Transverse colon (tissue), 4 donors: ENCODE results near the gene SRRM1. TPM values are rescaled to one million over a fixed set of nuclear protein-coding genes. Genes with fewer than 3 reads are reported as not detected.

Source experiments
- DNase-seq: peaks from one replicate; pipeline ENCODE4 v3.0.0-alpha.2; 2019
- H3K27ac ChIP-seq, 4 donors: fragments of 200-600 bp; sonication (generic); 2 replicates each; pipeline ENCODE4 v1.5.1; 2016 to 2018; ENCODE audit warnings: inconsistent platforms in 4 of 4
- H3K27me3 ChIP-seq: fragments of 200-600 bp; sonication (generic); 2 replicates; pipeline ENCODE4 v1.5.1; 2017; ENCODE audit warnings: inconsistent platforms
- H3K36me3 ChIP-seq, 4 donors: fragments of 200-600 bp; sonication (generic); 2 replicates each; pipeline ENCODE4 v1.5.1; 2017 to 2019; ENCODE audit warnings: inconsistent platforms in 4 of 4
- H3K4me1 ChIP-seq, 4 donors: fragments of 200-600 bp; sonication (generic); 2 replicates each; pipeline ENCODE4 v1.5.1; 2017 to 2020; ENCODE audit warnings: inconsistent platforms in 4 of 4
- H3K4me3 ChIP-seq, 4 donors: fragments of 200-600 bp; sonication (generic); 1 replicate in 1 of 4; 2 replicates in 3 of 4; pipeline versions ENCODE4 v1.5.1 to v1.6.1; 2017 to 2019; ENCODE audit warnings: inconsistent platforms in 4 of 4
- H3K9me3 ChIP-seq, 2 donors: fragments of 200-600 bp; sonication (generic); 2 replicates each; pipeline ENCODE4 v1.5.1; 2017 to 2019; ENCODE audit warnings: inconsistent platforms in 2 of 2
- EP300 ChIP-seq: sonication (generic); formaldehyde crosslinking; IDR thresholded peaks from one replicate; pipeline ENCODE4 v1.6.1; 2017; ENCODE audit warnings: antibody characterized with exemption, low read depth
- POLR2A ChIP-seq: fragments of 450-650 bp; IDR thresholded peaks from one replicate; pipeline ENCODE4 v1.6.1; 2016; ENCODE audit warnings: antibody characterized with exemption, mild to moderate bottlenecking, moderate library complexity
- POLR2AphosphoS5 ChIP-seq, 3 donors: sonication (generic); formaldehyde crosslinking; IDR thresholded peaks; one replicate each; pipeline ENCODE4 v1.6.1; 2016; ENCODE audit warnings: antibody characterized with exemption in 3 of 3
- WGBS, 2 donors: methylation state at CpG; one replicate each; pipeline ENCODE4 v1.1.5; 2018; ENCODE audit warnings: low coverage in 1 of 2; 5-methylcytosine and 5-hydroxymethylcytosine counted together
- in situ Hi-C, 4 donors: fragments of 200-750 bp; cut with MboI; loops; one replicate each; pipeline versions ENCODE4 v1.15.0 to v1.15.1; 2017; ENCODE audit warnings: low sequenced_read_pairs in 3 of 4, low pct_ligation_motif_present in 1 of 4, low pct_unique_long_range_greater_than_20kb in 1 of 4
- intact Hi-C: fragments of 100-400 bp; cut with DNase I; formaldehyde crosslinking; loops from one replicate; pipeline ENCODE4 v1.15.1; 2023; ENCODE audit warnings: low total_unique reads
- total RNA-seq, 4 donors: library from RNA; depleted of rRNA; stranded (reverse); fragments of >200 nt; gene quantifications; one replicate each; pipeline ENCODE4 v1.1.0, GENCODE V29; 2016
- TF ChIP-seq, protein P1 (sequence below), 5 experiments: fragments of 200-600 bp in 3 of 5; fragments of 450-650 bp in 2 of 5; sonication (generic) in 3 of 5; IDR thresholded peaks; 1 replicate in 2 of 5; 2 replicates in 3 of 5; pipeline ENCODE4 v1.5.1; 2016 to 2017; ENCODE audit warnings: antibody characterized with exemption in 5 of 5, inconsistent platforms in 3 of 5, mild to moderate bottlenecking in 2 of 5, moderate library complexity in 1 of 5

Gene SRRM1
- total RNA-seq, 4 donors from 2014 or later = 71.1 to 209 (median 141) TPM

DNA sequence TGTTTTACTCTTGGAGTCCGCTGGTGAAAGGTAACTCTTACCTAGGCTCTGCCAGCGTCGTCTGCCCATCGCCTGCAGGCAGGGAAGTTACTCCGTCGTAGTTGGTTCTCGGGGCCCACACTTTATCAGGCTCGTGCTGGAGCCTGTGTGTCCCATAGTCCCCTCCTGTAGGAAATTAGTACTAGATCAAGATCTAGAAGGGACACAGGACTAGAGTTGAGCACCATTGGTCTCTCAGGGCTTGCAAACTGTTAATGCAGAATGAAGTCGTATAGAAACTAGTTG, 940 bp downstream of the SRRM1 start:
- Histone ChIP-seq H3K4me3 (peak overlapping the region; percentile 62 to 95 (median 84)), H3K9me3 (no peaks in the 10 kb centered on the region), H3K27me3 (no peaks in the 10 kb centered on the region), H3K27ac (peak overlapping the region; percentile 92 to 100 (median 95)), H3K36me3 (peaks cover 0 to 32% (median 13%) of the 10 kb centered on the region in 4 donors), H3K4me1 (peaks cover 15 to 34% (median 29%) of the 10 kb centered on the region in 4 donors)
- DNase-seq = peak; percentile 19
- in situ Hi-C loops = no loop called here
- TF ChIP-seq, protein P1, sequence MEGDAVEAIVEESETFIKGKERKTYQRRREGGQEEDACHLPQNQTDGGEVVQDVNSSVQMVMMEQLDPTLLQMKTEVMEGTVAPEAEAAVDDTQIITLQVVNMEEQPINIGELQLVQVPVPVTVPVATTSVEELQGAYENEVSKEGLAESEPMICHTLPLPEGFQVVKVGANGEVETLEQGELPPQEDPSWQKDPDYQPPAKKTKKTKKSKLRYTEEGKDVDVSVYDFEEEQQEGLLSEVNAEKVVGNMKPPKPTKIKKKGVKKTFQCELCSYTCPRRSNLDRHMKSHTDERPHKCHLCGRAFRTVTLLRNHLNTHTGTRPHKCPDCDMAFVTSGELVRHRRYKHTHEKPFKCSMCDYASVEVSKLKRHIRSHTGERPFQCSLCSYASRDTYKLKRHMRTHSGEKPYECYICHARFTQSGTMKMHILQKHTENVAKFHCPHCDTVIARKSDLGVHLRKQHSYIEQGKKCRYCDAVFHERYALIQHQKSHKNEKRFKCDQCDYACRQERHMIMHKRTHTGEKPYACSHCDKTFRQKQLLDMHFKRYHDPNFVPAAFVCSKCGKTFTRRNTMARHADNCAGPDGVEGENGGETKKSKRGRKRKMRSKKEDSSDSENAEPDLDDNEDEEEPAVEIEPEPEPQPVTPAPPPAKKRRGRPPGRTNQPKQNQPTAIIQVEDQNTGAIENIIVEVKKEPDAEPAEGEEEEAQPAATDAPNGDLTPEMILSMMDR (IDR thresholded peaks at IDR 0.05) = no peak
- TF ChIP-seq POLR2AphosphoS5 (IDR thresholded peaks at IDR 0.05) = no peak
- TF ChIP-seq POLR2A = no peak
- TF ChIP-seq EP300 = no peak
- intact Hi-C loops = no loop called here
- WGBS, 2 donors = 0% methylated on average over 2 to 9 of the region's 9 CpGs

DNA sequence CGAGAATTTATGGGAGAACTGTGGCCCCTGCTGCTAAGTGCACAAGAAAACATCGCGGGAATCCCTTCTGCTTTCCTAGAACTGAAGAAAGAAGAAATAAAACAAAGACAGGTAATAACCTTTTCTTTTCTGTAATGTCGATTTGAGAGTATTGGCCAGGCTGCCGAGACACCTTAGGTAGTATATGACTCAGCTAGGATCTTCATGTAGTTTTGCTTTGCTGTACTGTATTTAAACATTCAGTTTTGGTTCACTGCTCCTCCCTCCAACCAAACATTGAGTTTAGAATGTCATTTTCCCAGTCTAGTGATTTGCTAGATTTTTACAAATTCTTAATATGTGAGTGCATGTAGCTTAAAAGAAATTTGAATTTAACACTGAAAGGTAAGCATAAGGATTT, 5.8 kb downstream of the SRRM1 start:
- TF ChIP-seq POLR2AphosphoS5 (IDR thresholded peaks at IDR 0.05) (no peak), POLR2A (no peak), EP300 (no peak)
- TF ChIP-seq, protein P1 (IDR thresholded peaks at IDR 0.05) = no peak
- Histone ChIP-seq H3K36me3 (peaks cover 0 to 81% (median 37%) of the 10 kb centered on the region in 4 donors), H3K27me3 (no peaks in the 10 kb centered on the region), H3K4me3 (no peak overlapping the region), H3K27ac (no peak overlapping the region), H3K9me3 (no peaks in the 10 kb centered on the region), H3K4me1 (peaks cover 15 to 25% (median 20%) of the 10 kb centered on the region in 4 donors)
- in situ Hi-C loops = no loop called here
- DNase-seq = no peak
- intact Hi-C loops = no loop called here
- whole genome bisulfite sequencing, 2 donors = 77 to 89% methylated on average over 5 of the region's 5 CpGs

DNA sequence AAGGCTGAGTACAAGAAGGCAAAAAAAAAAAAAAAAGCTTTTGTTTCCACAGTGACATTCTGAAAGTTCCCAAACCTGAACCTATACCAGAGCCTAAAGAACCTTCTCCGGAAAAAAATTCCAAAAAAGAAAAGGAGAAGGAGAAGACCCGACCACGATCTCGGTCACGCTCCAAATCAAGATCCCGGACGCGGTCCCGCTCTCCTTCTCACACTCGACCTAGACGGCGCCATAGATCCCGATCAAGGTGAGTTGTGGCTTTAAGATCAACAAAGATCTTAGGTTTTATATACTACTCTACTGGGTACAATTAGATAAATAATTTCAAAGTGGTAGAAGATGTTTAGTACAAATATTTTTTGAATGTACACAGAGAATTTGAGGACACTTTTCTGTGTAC, 9.3 kb downstream of the SRRM1 start:
- Histone ChIP-seq H3K4me1 (no peaks in the 10 kb centered on the region), H3K4me3 (no peak overlapping the region), H3K9me3 (no peaks in the 10 kb centered on the region), H3K27me3 (no peaks in the 10 kb centered on the region), H3K27ac (no peak overlapping the region), H3K36me3 (peaks cover 0 to 100% (median 48%) of the 10 kb centered on the region in 4 donors)
- intact Hi-C loops = no loop called here
- WGBS, 2 donors = 93 to 97% methylated on average over 12 to 13 of the region's 13 CpGs
- in situ Hi-C loops = loop anchor here in 1 of 4 donors (25.0 kb wide), 1 partner anchor 560 kb away; no protein-coding TSS in a partner anchor
- DNase-seq = no peak
- TF ChIP-seq POLR2AphosphoS5 (IDR thresholded peaks at IDR 0.05) = no peak
- no peak for TF ChIP-seq EP300
- TF ChIP-seq, protein P1 (IDR thresholded peaks at IDR 0.05) = no peak
- no peak for TF ChIP-seq POLR2A

DNA sequence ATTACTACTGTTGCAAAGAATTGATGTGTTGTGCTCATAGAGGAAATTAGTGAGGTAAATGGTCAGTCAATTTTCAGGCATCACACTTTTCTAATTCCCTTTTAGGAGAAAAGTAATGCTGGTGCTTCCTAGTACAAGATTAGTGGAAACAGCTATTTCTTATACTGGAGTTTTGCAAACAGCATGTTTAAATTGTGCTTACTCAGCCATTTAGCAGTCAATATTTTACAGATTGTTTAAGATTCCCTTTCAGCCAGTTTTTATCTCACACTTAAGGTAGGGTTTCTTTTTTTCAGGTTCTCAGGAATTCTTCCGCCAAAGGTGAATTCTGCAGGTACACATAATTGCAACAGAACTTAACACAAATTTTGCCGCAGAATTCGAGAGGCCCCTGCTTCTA, 10.9 kb downstream of the SRRM1 start:
- Histone ChIP-seq H3K4me3 (no peak overlapping the region), H3K36me3 (peaks cover 0 to 94% (median 45%) of the 10 kb centered on the region in 4 donors), H3K9me3 (no peaks in the 10 kb centered on the region), H3K27ac (no peak overlapping the region), H3K4me1 (no peaks in the 10 kb centered on the region), H3K27me3 (no peaks in the 10 kb centered on the region)
- intact Hi-C loops (no loop called here), in situ Hi-C loops (loop anchor here in 1 of 4 donors (25.0 kb wide), 1 partner anchor 558 kb away; no protein-coding TSS in a partner anchor)
- TF ChIP-seq POLR2A (no peak), EP300 (no peak), POLR2AphosphoS5 (IDR thresholded peaks at IDR 0.05) (no peak)
- TF ChIP-seq, protein P1 (IDR thresholded peaks at IDR 0.05) = no peak
- WGBS, 2 donors = 97 to 100% methylated on average over 3 of the region's 3 CpGs
- no peak for DNase-seq
